ENCODE data around the gene BMAL1.
"Not testable (repeated sequence)": the region's sequence is repeated elsewhere in the genome, so short reads cannot be mapped to it uniquely, and the experiment has no call there.

BMAL1 gene

GRCh38 chr11:13421561-13421960 lies 144.0 kb downstream of the BMAL1 start:
- no peak for DNase-seq (ENCODE audit: low read depth, low spot score)
- H3K4me3 ChIP-seq (ENCODE audit: low read length): no peak overlapping the region

- H3K4me3 ChIP-seq (ENCODE audit: low read length): no peak overlapping the region
- no peak for DNase-seq (ENCODE audit: low read depth, low spot score)
Measured at GRCh38 chr11:13423372-13423771, 145.8 kb downstream of the BMAL1 start.

DNA sequence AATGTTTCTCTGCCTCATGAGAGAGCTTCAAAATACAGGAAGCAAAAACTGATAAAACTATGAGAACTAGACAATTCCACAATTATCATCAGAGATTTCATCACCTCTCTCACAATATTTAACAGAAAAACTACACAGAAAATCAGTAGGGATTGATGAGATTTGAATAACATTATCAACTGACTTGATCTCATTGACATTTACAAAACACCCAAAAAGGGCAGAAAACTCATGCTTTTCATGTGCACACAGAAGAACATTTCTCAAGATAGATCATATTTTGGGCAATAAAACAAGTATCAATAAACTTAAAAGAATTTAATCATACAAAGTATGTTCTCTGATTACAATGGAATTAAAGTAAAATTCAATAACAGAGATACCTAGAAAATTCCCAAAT lies 149.8 kb downstream of the BMAL1 start:
- H3K4me3 ChIP-seq (ENCODE audit: low read length): no peak overlapping the region
- DNase-seq (ENCODE audit: low read depth, low spot score): no peak

DNA sequence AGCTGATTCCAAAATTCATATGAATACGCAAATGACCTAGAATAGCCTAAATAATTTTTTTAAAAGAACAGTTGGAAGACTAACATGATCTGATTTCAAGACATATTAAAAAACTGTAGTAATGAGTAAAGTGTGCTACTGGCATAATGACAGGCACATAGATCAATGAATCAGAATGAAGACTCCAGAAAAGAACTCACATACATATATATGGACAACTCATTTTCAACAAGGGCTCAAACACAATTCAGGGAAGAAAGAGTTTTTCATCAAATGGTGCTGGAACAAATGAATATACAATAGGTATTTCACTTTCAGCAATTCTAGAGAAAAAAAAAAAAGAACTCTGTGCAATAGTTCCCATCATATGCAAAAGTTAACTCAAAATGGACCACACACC lies 151.7 kb downstream of the BMAL1 start:
- no peak overlapping the region for H3K4me3 ChIP-seq (ENCODE audit: low read length)
- no peak for DNase-seq (ENCODE audit: low read depth, low spot score)

GRCh38 chr11:13429836-13430235 lies 152.2 kb downstream of the BMAL1 start:
- DNase-seq (ENCODE audit: low read depth, low spot score): no peak
- no peak overlapping the region for H3K4me3 ChIP-seq (ENCODE audit: low read length)

DNA sequence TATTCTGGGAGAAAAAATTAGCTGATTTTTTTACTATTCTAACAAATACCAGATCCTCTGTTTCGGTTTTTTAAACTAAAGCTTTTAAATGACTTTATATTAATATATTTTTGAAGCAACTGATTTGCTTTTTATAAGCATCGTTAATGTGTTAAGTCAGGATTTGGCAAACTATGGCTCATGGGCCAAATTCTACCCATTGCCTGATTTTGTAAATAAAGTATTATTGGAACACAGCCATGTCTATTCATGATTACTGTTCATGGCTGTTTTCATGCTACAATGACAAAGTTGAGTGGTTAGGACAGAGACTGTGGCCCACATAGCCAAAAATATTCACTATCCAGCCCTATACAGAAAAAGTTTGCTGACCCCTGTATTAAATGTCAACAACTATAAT lies 155.8 kb downstream of the BMAL1 start:
- DNase-seq (ENCODE audit: low read depth, low spot score): no peak
- no peak overlapping the region for H3K4me3 ChIP-seq (ENCODE audit: low read length)

GRCh38 chr11:13434247-13435205 lies 156.9 kb downstream of the BMAL1 start:
- DNase-seq (ENCODE audit: low read depth, low spot score): no peak
- H3K4me3 ChIP-seq (ENCODE audit: low read length): no peak overlapping the region

GRCh38 chr11:13436836-13437235 lies 159.2 kb downstream of the BMAL1 start:
- DNase-seq (ENCODE audit: low read depth, low spot score); H3K4me3 ChIP-seq (ENCODE audit: low read length): not testable (repeated sequence)

All from Jurkat, Clone E6-1 (cell line).